Stimulated activated CD8-positive, alpha-beta memory T cell treated with anti-CD3 and anti-CD28 coated beads, Interleukin-4, amount 100 ng/mL, for 24 hours (primary cell): ENCODE data around the gene WNT10A.
"Not testable (repeated sequence)": the region's sequence is repeated elsewhere in the genome, so short reads cannot be mapped to it uniquely, and the experiment has no call there.

ENCODE experiments used
- DNase-seq: peaks from one replicate; pipeline ENCODE4 v3.0.0-alpha.2; 2020; ENCODE audit warnings: low read depth

The WNT10A gene

GRCh38 chr2:218931751-218932150 is 51.1 kb downstream of the WNT10A start:
- DNase-seq = not testable (repeated sequence)
